Stimulated activated CD4-positive, alpha-beta T cell treated with anti-CD3 and anti-CD28 coated beads, Interleukin-12 subunit alpha, Interleukin-12 subunit beta, amount 100 ng/mL, for 4 hours (primary cell): ENCODE results near the gene OR10H5.
A peak's percentile ranks its signal among the peaks of the same experiment; 100 is the strongest.
"Not testable (repeated sequence)": the region's sequence is repeated elsewhere in the genome, so short reads cannot be mapped to it uniquely, and the experiment has no call there.

Source experiments
- DNase-seq: peaks from one replicate; pipeline ENCODE4 v3.0.0-alpha.2; 2020

The OR10H5 gene

DNA sequence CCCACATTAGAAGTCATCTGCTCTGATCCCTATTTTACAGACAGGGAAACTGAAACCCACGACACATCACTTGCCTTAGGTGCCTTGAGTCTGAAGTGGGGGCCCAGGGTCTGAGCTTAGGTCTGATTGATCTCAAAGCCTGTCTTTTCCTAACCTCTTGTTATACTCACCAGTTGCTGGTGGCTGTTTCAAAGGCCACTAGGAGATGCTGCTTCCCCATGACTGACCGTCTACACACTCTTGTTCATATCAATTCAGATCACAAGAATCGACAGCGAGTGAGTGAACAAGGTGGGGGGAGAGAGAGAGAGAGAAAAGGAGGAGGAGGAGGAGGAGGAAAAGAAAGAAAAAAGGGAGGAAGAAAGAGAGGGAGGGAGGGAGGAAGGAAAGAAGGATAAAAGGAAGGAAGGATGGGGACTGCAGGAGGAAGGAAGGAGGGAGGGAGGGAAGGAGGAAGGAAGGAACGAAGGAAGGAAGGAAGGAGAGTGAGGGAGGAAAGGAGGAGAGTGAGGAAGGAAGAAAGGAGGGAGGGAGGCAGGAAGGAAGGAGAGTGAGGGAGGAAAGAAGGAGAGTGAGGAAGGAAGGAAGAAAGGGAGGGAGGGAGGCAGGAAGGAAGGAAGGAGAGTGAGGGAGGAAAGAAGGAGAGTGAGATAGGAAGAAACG, 24.7 kb downstream of the OR10H5 start:
- DNase-seq, result no peak

DNA sequence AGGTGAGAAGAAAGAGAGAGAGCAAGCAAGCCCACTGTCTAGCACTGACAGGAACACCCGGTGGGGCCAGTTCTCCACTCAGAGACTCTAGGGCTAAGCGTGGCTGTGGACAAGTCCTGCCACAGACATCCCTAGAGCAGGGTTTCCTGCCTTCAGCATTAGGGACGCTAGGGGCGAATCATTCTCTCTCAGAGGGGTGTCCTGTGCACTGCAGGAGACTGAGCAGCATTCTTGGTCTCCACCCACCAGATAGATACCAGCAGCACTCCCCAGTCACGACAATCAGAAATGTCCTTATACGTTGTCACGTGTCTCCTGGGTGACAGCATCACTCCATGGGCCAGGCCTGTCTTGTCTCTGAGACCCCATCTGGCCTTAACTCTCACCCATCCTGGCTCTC, 26.5 kb downstream of the OR10H5 start:
- DNase-seq, result no peak

DNA sequence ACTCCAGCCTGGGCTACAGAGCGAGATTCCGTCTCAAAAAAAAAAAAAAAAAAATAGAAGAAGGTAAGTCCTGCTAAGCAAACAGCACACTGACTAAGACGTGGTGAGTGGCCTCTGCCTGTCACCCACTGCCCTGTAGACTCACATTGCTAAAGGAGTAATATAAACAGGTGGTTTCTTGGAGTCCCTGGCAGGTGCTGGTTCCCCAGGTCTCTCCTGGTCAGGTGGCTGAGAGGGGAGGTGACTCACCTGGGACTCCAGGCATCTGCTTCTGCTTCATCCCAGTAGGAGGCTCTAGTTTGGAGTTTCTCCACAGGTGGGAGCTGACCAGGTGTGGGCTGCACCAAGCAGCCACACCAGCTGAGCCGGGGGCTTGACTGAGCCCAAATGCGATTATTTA, 27.8 kb downstream of the OR10H5 start, which contains the start of gene OR10H1:
Gene OR10H1 (minus strand): TSS at position 359 of the 400 bp plus-strand sequence. CDS start 7,627 bp downstream, outside the sequence.
- DNase-seq, result no peak

DNA sequence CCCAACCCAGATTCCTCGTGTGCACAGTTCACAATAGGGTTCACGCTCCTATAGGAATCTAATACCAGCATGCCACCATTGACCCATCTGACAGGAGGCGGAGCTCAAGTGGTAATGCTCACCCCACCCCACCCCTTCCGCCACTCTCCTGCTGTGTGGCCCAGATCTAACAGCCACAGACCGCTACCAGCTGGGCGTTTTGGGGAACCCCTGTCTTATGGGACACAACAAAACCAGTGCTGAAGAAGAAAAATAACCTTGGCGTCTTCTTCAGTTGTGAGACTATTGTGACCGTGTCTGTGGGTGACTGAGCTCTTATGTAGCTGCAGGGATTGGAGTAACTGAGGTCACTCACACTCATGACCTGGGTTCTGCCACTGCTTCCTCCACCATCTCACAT, 33.2 kb downstream of the OR10H5 start:
- DNase-seq, result no peak

DNA sequence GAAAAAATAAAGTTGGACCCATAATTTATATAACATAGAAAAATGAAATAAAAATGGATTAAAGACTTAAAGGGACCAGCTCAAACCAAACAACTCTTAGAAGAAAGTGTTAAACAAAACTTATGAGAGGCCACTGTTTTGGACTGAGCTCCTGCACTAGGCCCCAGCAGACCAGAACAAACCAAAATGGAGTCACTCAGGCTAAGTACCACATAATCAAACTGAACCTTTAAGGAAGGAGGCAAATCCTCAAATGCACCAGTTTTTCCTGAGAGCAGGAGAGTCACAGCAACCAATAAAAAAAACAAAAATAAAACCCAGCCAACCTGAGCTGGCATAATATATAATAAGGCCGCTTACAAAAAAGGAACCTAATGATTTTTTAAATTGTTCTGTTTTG, 38.3 kb downstream of the OR10H5 start:
- DNase-seq, result no peak

DNA sequence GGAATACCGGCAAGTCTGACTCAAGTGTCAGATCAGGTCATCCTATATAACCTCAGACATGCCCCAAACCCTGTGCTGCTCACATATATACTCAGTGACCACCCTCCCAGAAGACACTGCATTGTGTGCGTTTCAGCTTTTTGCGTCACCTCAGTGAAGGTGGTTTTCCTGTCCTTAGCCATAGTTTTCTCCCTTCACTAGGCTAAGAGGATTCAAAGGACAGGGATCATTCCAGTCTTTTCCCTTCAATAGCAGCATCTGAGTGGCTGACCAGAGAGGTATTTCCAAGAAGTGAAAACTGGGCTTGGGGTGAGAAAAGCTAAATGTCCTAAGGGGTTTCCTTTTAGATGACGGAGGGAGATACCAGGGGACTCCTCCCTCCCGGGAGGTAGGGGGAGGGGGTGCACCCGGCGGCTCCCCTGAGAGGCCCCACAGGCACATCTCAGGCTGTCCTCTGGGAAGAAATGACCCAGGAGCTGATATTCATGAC, 40.7 kb downstream of the OR10H5 start:
- DNase-seq, result no peak

DNA sequence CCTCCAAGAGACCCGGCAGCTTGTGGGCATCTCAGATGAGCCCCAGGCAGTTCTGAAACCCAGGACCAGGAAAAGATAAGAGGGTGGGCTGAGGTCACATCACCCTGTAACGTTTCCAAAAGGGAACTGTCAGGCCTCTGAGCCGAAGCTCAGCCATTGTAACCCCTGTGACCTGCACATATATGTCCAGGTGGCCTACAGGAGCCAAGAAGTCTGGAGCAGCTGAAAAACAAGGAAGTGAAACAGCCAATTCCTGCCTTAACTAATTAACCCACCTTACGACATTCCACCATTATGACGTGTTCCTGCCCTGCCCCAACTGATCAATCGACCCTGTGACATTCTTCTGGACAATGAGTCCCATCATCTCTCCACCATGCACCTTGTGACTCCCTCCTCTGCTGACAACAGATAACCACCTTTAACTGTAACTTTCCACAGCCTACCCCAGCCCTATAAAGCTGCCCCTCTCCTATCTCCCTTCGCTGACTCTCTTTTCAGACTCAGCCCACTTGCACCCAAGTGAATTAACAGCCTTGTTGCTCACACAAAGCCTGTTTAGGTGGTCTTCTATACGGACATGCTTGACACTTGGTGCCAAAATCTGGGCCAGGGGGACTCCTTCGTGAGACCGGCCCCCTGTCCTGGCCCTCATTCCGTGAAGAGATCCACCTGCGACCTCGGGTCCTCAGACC, 41.3 kb downstream of the OR10H5 start:
- not testable (repeated sequence) for DNase-seq

DNA sequence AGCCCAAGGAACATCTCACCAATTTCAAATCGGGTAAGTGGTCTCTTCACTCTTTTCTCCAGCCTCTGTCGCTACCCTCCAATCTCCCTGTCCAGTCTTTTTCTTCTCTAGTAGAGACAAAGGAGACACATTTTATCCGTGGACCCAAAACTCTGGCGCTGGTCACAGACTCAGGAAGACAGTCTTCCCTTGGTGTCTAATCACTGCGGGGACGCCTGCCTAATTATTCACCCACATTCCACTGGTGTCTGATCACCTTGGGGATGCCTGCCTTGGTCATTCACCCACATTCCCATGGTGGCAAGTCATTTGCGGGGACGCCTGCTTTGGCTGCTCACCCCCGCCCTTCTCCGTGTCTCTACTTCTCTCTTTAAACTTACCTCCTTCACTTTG, 41.8 kb downstream of the OR10H5 start:
- DNase-seq, result no peak

DNA sequence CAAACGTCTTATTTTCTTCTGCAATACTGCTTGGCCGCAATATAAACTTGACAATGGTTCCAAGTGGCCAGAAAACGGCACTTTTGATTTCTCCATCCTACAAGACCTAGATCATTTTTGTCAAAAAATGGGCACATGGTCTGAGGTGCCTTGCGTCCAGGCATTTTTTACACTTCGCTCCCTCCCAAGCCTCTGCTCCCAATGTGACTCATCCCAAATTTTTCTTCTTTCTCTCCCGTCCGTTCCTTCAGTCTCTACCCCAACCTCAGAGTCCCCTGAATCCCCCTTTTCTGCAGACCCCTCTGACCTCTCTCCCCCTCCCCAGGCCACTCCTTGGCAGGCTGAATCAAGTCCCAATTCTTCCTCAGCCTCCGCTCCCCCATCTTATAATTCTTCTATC, 42.3 kb downstream of the OR10H5 start:
- no peak for DNase-seq

DNA sequence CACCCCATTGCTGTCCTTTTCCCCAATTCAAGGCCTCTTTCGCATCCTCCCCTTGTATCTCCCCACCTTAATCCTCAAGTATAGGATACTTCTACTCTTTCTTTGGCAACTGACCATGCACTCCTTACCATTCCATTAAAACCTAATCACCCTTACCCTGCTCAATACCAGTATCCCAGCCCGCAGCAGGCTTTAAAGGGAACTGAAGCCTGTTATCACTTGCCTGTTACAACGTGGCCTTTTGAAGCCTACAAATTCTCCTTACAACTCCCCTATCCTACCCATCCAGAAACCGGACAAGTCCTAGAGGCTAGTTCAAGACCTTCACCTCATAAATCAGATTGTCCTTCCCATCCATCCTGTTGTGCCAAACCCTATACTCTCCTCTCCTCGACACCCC, 44.2 kb downstream of the OR10H5 start:
- no peak for DNase-seq

DNA sequence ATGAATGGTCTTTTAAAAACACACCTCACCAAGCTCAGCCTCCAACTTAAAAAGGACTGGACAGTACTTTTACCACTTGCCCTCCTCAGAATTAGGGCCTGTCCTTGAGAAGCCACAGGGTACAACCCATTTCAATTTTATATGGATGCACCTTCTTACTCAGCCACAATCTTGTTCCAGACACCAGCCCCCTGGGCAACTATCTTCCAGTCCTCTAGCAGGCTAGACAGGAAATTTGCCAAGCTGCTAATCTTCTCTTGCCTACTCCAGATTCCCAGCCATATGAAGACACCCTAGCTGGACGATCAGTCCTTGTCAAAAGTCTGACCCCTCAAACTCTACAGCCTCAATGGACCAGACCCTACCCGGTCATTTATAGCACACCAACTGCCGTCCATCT, 46.8 kb downstream of the OR10H5 start:
- DNase-seq, result not testable (repeated sequence)

DNA sequence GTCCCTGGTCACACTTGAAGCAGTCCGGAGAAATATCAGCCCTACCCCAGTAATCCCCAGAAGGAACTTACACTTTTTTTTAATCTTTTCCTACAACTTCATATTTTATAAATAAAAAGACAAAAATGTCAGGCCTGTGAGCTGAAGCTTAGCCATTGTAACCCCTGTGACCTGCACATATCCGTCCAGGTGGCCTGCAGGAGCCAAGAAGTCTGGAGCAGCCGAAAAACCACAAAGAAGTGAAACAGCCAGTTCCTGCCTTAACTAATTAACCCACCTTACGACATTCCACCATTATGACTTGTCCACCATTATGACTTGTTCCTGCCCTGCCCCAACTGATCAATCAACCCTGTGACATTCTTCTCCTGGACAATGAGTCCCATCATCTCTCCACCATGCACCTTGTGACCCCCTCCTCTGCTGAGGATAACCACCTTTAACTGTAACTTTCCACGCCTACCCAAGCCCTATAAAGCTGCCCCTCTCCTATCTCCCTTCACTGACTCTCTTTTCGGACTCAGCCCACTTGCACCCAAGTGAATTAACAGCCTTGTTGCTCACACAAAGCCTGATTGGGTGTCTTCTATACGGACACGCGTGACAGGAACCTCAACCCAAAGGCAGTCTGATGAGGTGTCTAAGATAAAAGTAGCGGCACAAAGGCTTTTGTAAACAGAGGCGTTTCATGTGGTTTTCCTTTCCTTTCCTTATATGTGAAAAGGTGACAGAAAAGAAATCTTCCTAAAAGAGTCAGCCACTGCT, 48.3 kb downstream of the OR10H5 start:
- not testable (repeated sequence) for DNase-seq

DNA sequence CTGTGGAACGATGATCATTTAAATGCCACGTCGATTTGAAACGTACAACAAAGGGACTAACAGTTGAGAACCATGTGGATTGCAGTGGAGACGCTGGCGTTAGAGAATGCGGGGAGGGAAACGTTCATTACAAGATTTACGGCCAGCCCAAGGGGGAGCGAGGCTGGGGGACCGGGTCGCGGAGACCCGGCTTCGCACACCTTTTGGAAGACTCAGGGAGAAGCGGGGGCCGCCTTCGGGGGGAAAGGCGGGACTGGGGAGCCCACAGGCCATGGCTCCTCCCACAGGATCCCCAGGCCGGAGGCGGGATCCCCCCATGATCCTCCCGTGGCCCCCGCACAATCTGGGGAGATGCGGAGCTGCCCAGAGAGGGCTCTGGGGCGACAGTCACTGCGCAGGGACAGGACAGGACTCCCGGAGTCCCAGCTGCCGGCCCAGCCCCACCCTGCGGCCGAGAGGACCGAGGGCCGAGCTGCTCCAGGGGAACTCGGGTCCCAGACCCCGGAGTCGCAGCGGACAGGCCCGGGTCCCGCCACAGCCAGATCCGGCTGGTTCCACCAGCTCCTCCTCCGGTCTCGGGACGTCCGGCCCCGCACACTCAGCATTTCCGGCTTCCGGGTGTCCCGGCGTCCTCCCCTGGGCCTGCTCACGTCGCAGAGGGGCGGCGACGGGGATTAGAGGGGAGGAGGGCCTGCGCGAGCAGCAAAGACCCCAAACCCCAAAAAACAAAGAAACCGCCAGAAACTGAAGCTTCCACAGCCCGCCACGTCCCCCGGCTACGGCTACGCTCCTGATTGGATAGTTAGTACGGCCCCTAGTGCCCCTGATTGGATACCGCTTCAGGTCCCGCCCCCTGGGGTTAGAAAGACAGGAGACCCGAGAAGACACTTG, 49.1 kb downstream of the OR10H5 start:
- DNase-seq, result peak; percentile 90

DNA sequence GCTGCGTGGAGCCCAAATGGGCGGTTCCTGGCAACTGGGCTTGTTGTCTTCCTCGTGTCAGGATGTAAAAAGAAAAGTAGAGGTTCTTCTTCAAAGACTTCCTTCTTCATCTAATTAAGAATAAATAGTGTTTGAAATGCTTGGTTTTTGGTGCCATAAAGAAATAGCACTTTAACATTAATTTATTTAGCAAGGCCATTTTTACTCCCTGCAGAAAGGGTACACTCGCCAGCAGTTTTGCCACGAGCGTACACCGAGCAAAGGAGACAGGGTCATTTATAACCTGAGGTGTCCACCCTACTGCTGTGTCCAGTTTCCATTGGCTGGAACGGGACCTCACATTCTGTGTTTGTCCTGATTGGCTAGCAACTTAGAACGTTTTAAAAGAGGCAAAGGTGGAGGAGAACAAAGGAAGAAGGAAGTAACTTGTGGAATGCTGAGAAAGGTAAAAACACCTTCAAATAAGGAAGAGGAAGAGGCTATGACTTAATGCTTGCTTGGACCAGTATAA, 49.8 kb downstream of the OR10H5 start:
- no peak for DNase-seq

DNA sequence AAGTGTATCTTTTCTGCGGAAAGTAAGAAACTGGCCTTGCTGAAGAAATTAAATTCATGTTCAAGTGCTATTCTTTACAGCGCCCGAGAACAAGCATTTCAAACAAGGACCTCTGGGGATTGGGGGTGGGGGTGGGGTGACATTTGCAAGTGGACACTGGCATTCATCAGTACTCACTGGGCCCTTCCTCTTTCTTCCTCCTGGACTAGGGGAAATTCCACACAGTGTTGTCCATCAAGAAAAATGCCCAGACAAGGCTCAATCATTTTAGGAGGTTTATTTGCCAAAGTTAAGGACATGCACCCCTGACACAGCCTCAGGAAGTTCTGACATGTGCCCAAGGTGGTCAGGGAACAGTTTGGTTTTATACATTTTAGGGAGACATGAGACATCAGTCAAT, 50.9 kb downstream of the OR10H5 start:
- DNase-seq, result no peak

DNA sequence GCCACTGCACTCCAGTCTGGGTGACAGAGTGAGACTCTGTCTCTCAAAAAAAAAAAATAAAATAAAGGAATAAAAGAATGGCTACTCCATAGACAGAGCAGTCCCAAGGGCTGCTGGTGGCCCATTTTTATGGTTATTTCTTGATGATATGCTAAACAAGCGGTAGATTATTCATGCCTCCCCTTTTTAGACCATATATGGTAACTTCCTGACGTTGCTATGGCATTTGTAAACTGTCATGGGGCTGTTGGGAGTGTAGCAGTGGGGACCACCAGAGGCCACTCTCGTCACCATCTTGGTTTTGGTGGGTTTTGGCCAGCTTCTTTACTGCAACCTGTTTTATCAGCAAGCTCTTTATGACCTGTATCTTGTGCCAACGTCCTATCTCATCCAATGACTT, 52.4 kb downstream of the OR10H5 start:
- not testable (repeated sequence) for DNase-seq

DNA sequence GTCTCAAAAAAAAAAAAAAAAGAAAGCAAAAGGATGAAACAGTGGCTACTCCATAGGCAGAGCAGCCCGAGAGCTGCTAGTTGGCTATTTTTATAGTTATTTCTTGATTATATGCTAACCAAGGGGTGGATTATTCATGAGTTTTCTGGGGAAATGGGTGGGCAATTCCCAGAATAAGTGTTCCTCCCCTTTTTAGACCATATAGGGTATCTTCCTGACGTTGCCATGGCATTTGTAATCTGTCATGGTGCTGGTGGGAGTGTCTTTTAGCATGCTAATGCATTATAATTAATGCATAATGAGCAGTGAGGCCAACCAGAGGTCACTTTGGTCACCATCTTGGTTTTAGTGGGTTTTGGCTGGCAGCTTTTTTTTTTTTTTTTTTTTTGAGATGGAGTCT, 53.4 kb downstream of the OR10H5 start:
- no peak for DNase-seq

DNA sequence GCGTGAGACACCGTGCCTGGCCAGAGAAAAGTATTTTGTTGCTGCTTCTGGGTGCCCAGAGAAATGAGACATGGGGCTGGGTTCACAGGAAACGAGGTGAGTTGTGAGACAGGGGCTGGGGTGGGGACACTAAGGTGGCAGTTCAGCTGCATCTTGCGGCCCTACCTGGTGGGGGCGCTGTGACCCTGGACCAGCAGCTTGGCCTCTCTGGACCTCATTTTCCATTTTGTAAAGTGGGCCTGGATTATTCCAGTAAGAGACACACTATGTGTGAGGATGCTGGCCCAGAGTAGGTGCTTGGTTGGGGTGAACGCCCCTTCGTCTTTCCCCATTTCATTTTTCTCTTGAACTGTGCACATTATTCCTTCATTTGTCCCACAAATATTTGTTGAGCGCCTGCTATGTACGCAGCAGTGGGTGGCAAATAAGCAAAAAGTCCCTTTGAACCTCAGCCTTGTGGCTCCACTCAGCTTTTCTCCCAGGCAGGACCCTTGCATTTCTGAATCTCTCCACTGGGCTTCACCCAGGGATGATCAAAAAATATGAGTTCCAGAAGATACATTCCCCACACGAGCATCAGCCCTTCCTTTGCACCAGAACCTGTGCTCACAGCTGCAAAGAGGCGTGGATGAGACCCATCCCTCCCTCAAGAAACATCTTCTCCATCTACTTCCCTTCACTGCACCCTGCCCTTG, 54.6 kb downstream of the OR10H5 start:
- DNase-seq, result no peak

DNA sequence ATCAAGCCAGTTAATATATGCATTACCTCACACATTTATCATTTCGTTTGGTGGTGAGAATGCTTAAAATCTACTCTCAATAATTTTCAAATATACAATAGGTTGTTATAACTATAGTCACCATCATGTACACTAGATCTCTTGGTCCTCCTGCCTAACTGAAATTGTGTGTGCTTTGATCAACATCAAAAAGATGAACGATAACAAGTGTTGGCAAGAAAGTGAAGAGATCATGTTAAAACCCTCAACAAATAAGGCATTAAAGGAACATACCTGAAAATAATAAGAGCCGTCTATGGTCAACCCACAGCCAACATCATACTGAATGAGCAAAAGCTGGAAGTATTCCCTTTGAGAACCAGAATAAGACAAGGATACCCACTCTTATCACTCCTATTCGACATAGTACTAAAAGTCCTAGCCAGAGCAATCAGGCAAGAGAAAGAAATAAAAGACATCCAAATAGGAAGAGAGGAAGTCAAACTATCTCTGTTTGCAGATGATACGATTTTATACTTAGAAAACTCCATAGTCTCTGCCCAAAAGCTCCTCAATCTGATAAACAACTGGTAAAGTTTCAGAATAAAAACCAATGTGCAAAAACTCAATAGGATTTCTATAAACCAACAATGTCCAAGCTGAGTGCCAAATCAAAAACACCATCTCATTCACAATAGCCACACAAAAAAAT, 55.9 kb downstream of the OR10H5 start:
- no peak for DNase-seq

DNA sequence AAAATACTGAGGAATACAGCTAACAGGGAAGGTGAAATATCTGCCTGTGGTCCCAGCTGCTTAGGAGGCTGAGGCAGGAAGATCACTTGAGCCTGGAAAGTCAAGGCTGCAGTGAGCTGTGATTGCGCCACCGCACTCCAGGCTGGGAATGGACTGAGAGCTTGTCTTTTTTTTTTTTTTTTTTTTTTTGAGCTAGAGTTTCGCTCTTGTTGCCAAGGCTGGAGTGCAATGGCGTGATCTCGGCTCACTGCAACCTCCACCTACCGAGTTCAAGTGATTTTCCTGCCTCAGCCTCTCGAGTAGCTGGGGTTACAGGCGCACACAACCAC, 56.4 kb downstream of the OR10H5 start:
- DNase-seq, result not testable (repeated sequence)

DNA sequence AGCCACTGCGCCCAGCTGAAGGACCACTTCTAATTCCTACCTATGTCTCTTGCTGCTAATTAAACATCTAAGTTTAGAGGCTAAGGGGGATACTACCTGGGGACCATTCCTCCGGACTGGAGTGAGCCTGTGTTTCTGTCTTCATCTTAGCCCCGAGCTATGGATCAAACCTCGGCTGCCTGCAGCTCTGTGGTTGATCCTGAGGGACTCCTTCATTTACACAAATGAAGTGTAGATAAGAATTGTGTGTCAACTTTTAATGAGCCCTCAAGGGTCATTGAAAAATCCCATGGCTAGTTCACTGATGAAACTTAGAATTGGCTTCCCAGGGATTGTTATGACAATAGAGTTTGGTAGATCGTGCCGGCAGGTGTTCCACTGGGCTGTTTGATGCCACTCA, 59.5 kb downstream of the OR10H5 start:
- DNase-seq, result no peak
